K562 (cell line): Measurements from ENCODE around the gene CRAT. TPM values are rescaled to one million over a fixed set of nuclear protein-coding genes. Genes with fewer than 3 reads are reported as not detected.

Source experiments
- ATAC-seq: fragments of 200-7000 bp; cut with Tn5 transposase; 3 replicates; pipeline ENCODE4 v1.9.1; 2020; ENCODE audit warnings: moderate library complexity
- BruUV-seq: library from RNA; stranded (reverse); fragments of 400-500 nt; replicated peaks from 2 replicates; lab custom pipeline; 2021; lab: Mats Ljungman, UMichigan
- CTCF ChIA-PET: fragments of 300-600 bp; formaldehyde crosslinking; extraction: SDS; loops from one replicate; lab custom pipeline; 2021; ENCODE audit warnings: low intra/inter-chr PET ratio; lab: Yijun Ruan, JAX
- POLR2A ChIA-PET: fragments of 300-600, 350-650 bp; sonication (Branson Sonifier 250); formaldehyde crosslinking; extraction: SDS; loops from one replicate; lab custom pipeline; 2021; ENCODE audit warnings: antibody characterized with exemption, inconsistent platforms; lab: Yijun Ruan, JAX
- DNase-seq, 4 experiments: peaks; one replicate each; pipeline versions ENCODE4 v3.0.0 to v3.0.0-alpha.2; 2011 to 2018; ENCODE audit warnings: low spot score in 3 of 4, mixed read lengths in 3 of 4; ENCODE audit errors: extremely low read depth in 1 of 4
- FAIRE-seq: peaks from 2 replicates; lab custom pipeline; 2011; peaks lifted over from hg19 to GRCh38; lab: Jason Lieb, UNC
- H2AFZ ChIP-seq: 2 replicates; pipeline ENCODE4 v1.6.0; 2011; ENCODE audit warnings: low read depth, low read length, control low read depth, inconsistent platforms
- H3K27ac ChIP-seq: fragments of 200-600 bp; 3 replicates; pipeline ENCODE4 v1.8.0; 2011; ENCODE audit warnings: low read depth, mild to moderate bottlenecking, control low read depth, inconsistent platforms, low read length, moderate library complexity, mixed read lengths; ENCODE audit errors: extremely low read depth
- H3K27me3 ChIP-seq, 2 experiments: fragments of 300-600 bp in 1 of 2; 2 replicates in 1 of 2; 3 replicates in 1 of 2; pipeline versions ENCODE4 v1.6.0 to v1.8.0; 2011; ENCODE audit warnings: inconsistent platforms in 2 of 2, low read length in 2 of 2, mild to moderate bottlenecking in 1 of 2, mixed read lengths in 1 of 2, moderate library complexity in 1 of 2; ENCODE audit not compliant: control insufficient read depth in 2 of 2, insufficient read depth in 2 of 2
- H3K36me3 ChIP-seq: fragments of 300-600 bp; 3 replicates; pipeline ENCODE4 v1.8.0; 2011; ENCODE audit warnings: mild to moderate bottlenecking, low read length, inconsistent platforms; ENCODE audit not compliant: control insufficient read depth, insufficient read depth
- H3K4me1 ChIP-seq, 2 experiments: fragments of 200-600 bp in 1 of 2; replicated peaks in 1 of 2; 2 replicates in 1 of 2; 3 replicates in 1 of 2; pipeline versions ENCODE4 v1.5.1 to v1.8.0; 2011; ENCODE audit warnings: inconsistent platforms in 2 of 2, low read length in 2 of 2, mild to moderate bottlenecking in 1 of 2, mixed read lengths in 1 of 2, moderate library complexity in 1 of 2; ENCODE audit not compliant: control insufficient read depth in 2 of 2, insufficient read depth in 2 of 2
- H3K4me2 ChIP-seq: 2 replicates; pipeline ENCODE4 v1.6.1; 2011; ENCODE audit warnings: low read length, control low read depth, inconsistent platforms, mixed read lengths; ENCODE audit not compliant: insufficient read depth
- H3K4me3 ChIP-seq: fragments of 200-600 bp; sonication (generic), shearing (Covaris generic); 2 replicates; pipeline ENCODE4 v1.5.1; 2016; ENCODE audit warnings: control low read depth, inconsistent platforms
- H3K79me2 ChIP-seq: fragments of 200-600 bp; 3 replicates; pipeline ENCODE4 v1.8.0; 2011; ENCODE audit warnings: low read length, inconsistent platforms; ENCODE audit not compliant: control insufficient read depth, insufficient read depth
- H3K9ac ChIP-seq, 2 experiments: 2 replicates each; pipeline versions ENCODE4 v1.6.0 to v1.6.1; 2011; ENCODE audit warnings: low read depth in 2 of 2, low read length in 2 of 2, control low read depth in 1 of 2, inconsistent platforms in 1 of 2, mild to moderate bottlenecking in 1 of 2, mixed read lengths in 1 of 2; ENCODE audit not compliant: insufficient read depth in 1 of 2
- H3K9me1 ChIP-seq: one replicate; pipeline ENCODE4 v1.6.0; 2011; ENCODE audit warnings: inconsistent platforms, mild to moderate bottlenecking, low read length, moderate library complexity; ENCODE audit not compliant: control insufficient read depth, insufficient read depth
- H3K9me3 ChIP-seq: replicated peaks from 2 replicates; pipeline ENCODE4 v1.5.1; 2011; ENCODE audit warnings: low read depth, low read length, inconsistent platforms; ENCODE audit not compliant: control insufficient read depth, insufficient read depth
- H4K20me1 ChIP-seq: replicated peaks from 2 replicates; pipeline ENCODE4 v1.6.1; 2011; ENCODE audit warnings: low read length, inconsistent platforms, mixed read lengths; ENCODE audit not compliant: control insufficient read depth, insufficient read depth
- HDGF ChIP-seq: fragments of 450-650 bp; IDR thresholded peaks from 2 replicates; pipeline ENCODE4 v1.6.1; 2016
- MXI1 ChIP-seq: IDR thresholded peaks from 2 replicates; pipeline ENCODE4 v1.6.1; 2011; ENCODE audit warnings: low read depth, mild to moderate bottlenecking, improper control_type of control experiment, low read length
- RBM34 ChIP-seq: fragments of 200-400 bp; formaldehyde crosslinking; IDR thresholded peaks from 2 replicates; pipeline ENCODE4 v1.6.1; 2018; ENCODE audit warnings: low read length, borderline replicate concordance; ENCODE audit not compliant: insufficient read depth
- TGIF2 ChIP-seq: sonication (generic); formaldehyde crosslinking; IDR thresholded peaks from 2 replicates; pipeline ENCODE4 v1.8.1; 2022; ENCODE audit warnings: mild to moderate bottlenecking, missing genetic modification reagents, moderate library complexity
- WGBS: fragments of 100-300 bp; shearing (Covaris generic); methylation state at CpG from one replicate; pipeline ENCODE4 v1.1.6; 2016; ENCODE audit warnings: low coverage, mixed read lengths; ENCODE audit not compliant: insufficient coverage; ENCODE audit errors: missing lambda C conversion rate; 5-methylcytosine and 5-hydroxymethylcytosine counted together
- in situ Hi-C: fragments of 300-500 bp; cut with MboI; formaldehyde crosslinking; loops from 4 replicates; pipeline ENCODE4 v1.15.0; 2018; ENCODE audit warnings: inconsistent platforms, mixed read lengths
- intact Hi-C: fragments of 100-400 bp; cut with micrococcal nuclease; formaldehyde crosslinking; loops from 2 replicates; pipeline ENCODE4 v1.14.2; 2022
- polyA plus RNA-seq, 8 experiments: library from polyadenylated mRNA; depleted of rRNA in 4 of 8; stranded (reverse) in 5 of 8; unstranded in 3 of 8; fragments of >200 nt; fragmentation: Nextera tagmentation in 2 of 8; fragmentation: Illumina TruSeq in 1 of 8; extraction: Ambion mirVana in 2 of 8; extraction: Trizol in 1 of 8; gene quantifications; 2 replicates each; pipeline versions ENCODE4 v1.2.1 to v1.2.3, GENCODE V29; 2011 to 2014; ENCODE audit warnings: inconsistent platforms in 1 of 8, missing spikeins in 1 of 8
- total RNA-seq, 7 experiments: library from RNA; depleted of rRNA in 6 of 7; stranded (reverse); fragments of >200 nt in 6 of 7; fragmentation: Illumina TruSeq in 2 of 7; extraction: Trizol in 2 of 7; gene quantifications; 2 replicates each; pipeline versions ENCODE4 v1.2.1 to v1.2.3, GENCODE V29; 2011 to 2021; ENCODE audit warnings: low replicate concordance in 1 of 7
- TF ChIP-seq, protein P1 (sequence below): fragments of 450-650 bp; IDR thresholded peaks from 2 replicates; pipeline ENCODE4 v1.6.1; 2017; ENCODE audit warnings: mild to moderate bottlenecking, moderate library complexity
- TF ChIP-seq, protein P2 (sequence below): fragments of 450-650 bp; IDR thresholded peaks from 2 replicates; pipeline ENCODE4 v1.6.1; 2016; ENCODE audit warnings: low read depth, mild to moderate bottlenecking, moderate library complexity
- TF ChIP-seq, protein P3 (sequence below): fragments of 250-450 bp; sonication (Bioruptor Pico); IDR thresholded peaks from 2 replicates; pipeline ENCODE4 v1.6.1; 2021; ENCODE audit warnings: mild to moderate bottlenecking

The CRAT gene
- total and polyA plus RNA-seq, 9 of the 15 experiments (the other 6 are each of a cell fraction or from before 2014, with no cell fraction given): 0.20 to 13.8 (median 5.4) TPM

DNA sequence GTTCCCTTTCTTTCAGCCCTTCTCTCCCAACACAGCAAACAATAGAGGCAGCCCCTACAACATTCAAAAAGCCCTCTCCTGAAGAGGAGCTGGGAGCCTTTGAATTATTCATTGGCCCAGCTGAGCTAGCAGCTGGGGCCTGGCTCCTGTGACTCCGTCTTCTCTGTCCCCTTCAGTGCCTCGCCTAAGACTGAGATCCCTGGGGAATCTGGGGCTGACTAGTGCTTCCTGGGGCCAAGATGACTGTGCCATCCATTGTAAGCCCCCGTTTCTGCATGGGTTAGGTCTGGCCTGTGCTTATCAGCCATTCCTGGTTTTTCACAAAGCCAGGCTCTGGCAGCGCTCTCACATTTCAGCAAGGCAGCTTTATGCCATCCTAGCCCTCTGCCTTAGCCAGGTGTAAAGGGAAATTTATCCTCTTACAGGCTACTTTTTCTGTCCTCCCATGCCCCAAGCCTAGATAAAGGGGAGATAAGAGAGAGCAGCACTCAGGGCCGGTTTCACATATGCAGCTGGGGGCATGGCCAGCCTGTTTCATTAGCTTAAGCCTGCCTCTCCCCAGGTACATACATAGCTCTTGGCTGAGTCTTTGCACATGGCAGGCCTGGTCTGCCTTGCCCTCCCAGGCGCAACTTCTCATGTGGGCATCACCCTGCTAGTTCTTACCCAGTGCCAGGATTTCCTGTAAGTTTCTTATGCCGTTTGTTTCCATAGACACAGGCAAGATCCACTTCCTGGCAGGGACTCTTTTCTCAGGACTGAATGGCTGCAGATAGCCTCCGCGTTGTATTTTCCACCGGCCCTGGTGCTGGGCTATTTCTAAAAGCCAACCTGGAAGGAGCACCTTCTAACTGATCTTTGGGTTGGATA, 16.4 kb upstream of the CRAT start:
- CTCF ChIA-PET: no interaction called here
- in situ Hi-C loops (no loop called here), intact Hi-C loops (no loop called here)
- H3K9me3 ChIP-seq: no peaks in the 10 kb centered on the region
- DNase-seq (no peak), ATAC-seq (no peak), FAIRE-seq (peak; percentile 19)
- no peaks in the 10 kb centered on the region for H4K20me1 ChIP-seq
- POLR2A ChIA-PET: interaction anchor here (0.6 to 5.2 kb wide), 4 partner anchors 12 to 982 kb away, joined by 3 to 35 read pairs (median 4); no protein-coding TSS in a partner anchor
- H3K27ac ChIP-seq: no peak overlapping the region
- H3K27me3 ChIP-seq: no peaks in the 10 kb centered on the region
- H3K4me3 ChIP-seq: no peak overlapping the region
- no peaks in the 10 kb centered on the region; the same call in 2 of the 3 replicates for H3K79me2 ChIP-seq
- no peaks in the 10 kb centered on the region for H3K9me1 ChIP-seq
- H3K4me2 ChIP-seq: no peak overlapping the region
- H3K9ac ChIP-seq: peak overlapping the region in 1 of 2 experiments; percentile 15; a peak in 1 of 4 replicates
- no peak overlapping the region for H2AFZ ChIP-seq
- WGBS: 89% methylated on average over 10 of the region's 10 CpGs
- H3K36me3 ChIP-seq: peaks cover 72% of the 10 kb centered on the region
- peaks cover 0 to 6% of the 10 kb centered on the region in 2 experiments; a peak in 3 of 5 replicates for H3K4me1 ChIP-seq
- TF ChIP-seq TGIF2 (CRISPR knock-in tag): no peak
- TF ChIP-seq, protein P1, sequence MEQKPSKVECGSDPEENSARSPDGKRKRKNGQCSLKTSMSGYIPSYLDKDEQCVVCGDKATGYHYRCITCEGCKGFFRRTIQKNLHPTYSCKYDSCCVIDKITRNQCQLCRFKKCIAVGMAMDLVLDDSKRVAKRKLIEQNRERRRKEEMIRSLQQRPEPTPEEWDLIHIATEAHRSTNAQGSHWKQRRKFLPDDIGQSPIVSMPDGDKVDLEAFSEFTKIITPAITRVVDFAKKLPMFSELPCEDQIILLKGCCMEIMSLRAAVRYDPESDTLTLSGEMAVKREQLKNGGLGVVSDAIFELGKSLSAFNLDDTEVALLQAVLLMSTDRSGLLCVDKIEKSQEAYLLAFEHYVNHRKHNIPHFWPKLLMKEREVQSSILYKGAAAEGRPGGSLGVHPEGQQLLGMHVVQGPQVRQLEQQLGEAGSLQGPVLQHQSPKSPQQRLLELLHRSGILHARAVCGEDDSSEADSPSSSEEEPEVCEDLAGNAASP: no peak
- no peak for TF ChIP-seq RBM34
- TF ChIP-seq, protein P2, sequence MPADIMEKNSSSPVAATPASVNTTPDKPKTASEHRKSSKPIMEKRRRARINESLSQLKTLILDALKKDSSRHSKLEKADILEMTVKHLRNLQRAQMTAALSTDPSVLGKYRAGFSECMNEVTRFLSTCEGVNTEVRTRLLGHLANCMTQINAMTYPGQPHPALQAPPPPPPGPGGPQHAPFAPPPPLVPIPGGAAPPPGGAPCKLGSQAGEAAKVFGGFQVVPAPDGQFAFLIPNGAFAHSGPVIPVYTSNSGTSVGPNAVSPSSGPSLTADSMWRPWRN: no peak
- TF ChIP-seq HDGF: no peak
- TF ChIP-seq, protein P3, sequence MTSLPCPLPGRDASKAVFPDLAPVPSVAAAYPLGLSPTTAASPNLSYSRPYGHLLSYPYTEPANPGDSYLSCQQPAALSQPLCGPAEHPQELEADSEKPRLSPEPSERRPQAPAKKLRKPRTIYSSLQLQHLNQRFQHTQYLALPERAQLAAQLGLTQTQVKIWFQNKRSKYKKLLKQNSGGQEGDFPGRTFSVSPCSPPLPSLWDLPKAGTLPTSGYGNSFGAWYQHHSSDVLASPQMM (CRISPR knock-in tag): no peak
- TF ChIP-seq MXI1: no peak
- no TSS peak for BruUV-seq
